Right atrium auricular region (tissue), 2 donors: ENCODE results near the gene C19orf33. TPM values are rescaled to one million over a fixed set of nuclear protein-coding genes. Genes with fewer than 3 reads are reported as not detected.

Source experiments
- DNase-seq: peaks from one replicate; pipeline ENCODE4 v3.0.0-alpha.2; 2019; ENCODE audit warnings: low spot score
- H3K27ac ChIP-seq, 2 donors: fragments of 200-600 bp; sonication (generic); 1 replicate in 1 of 2; 2 replicates in 1 of 2; pipeline ENCODE4 v1.5.1; 2016 to 2019
- H3K27me3 ChIP-seq, 2 donors: fragments of 200-600 bp; sonication (generic); one replicate each; pipeline versions ENCODE4 v1.5.1 to v1.6.0; 2017 to 2019
- H3K36me3 ChIP-seq: fragments of 200-600 bp; sonication (generic); one replicate; pipeline ENCODE4 v1.5.1; 2016
- H3K4me1 ChIP-seq, 2 donors: fragments of 200-600 bp; sonication (generic); one replicate each; pipeline versions ENCODE4 v1.5.1 to v1.6.0; 2017 to 2019
- H3K4me3 ChIP-seq, 2 donors: fragments of 200-600 bp; sonication (generic); 1 replicate in 1 of 2; 2 replicates in 1 of 2; pipeline ENCODE4 v1.5.1; 2017 to 2019; ENCODE audit warnings: mild to moderate bottlenecking in 1 of 2, moderate library complexity in 1 of 2
- H3K9me3 ChIP-seq, 2 donors: fragments of 200-600 bp; sonication (generic); one replicate each; pipeline ENCODE4 v1.5.1; 2019
- CTCF ChIP-seq, 2 donors: fragments of 200-600 bp; sonication (generic); IDR thresholded peaks; one replicate each; pipeline ENCODE4 v1.5.1; 2019; ENCODE audit warnings: antibody characterized with exemption in 2 of 2
- total RNA-seq, 2 donors: library from RNA; depleted of rRNA; stranded (reverse); fragments of >200 nt; gene quantifications; one replicate each; pipeline ENCODE4 v1.1.0, GENCODE V29; 2016

The C19orf33 gene
- total RNA-seq, 2 donors from 2014 or later: 18.9 to 48.6 TPM

DNA sequence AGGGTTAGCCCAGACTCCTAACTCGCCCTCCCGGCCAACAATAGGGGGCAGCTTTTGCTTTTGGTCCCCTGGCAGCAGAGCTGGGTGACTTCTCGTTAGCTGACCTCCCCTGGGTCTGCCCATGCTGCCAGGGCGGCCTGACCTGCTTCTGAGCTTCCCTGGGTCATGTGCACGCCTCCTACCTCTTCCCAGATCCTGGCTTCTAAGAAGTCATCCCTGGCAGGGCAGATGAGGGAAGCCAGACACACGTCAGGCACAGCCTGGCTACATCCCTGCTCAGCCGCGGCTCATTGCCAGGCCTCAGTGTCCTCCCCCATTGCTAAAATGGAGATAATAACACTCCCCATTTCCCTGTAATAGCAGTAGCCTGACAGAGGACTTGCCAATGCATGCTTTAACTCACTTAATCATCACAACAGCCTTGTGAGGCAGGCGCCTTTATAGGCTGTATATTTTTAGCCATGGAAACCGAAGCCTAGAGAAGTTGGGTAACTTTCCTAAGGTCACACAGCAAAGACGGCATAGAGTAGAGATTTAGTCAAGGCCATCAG lies 17.7 kb downstream of the C19orf33 start:
- no peak overlapping the region for H3K4me3 ChIP-seq
- H3K4me1 ChIP-seq: peaks cover 0 to 39% of the 10 kb centered on the region in 2 donors
- H3K27ac ChIP-seq: peak overlapping the region; percentile 15 to 79

GRCh38 chr19:38323291-38323690 lies 19.2 kb downstream of the C19orf33 start:
- no peaks in the 10 kb centered on the region for H3K27me3 ChIP-seq
- H3K36me3 ChIP-seq: peaks cover 8% of the 10 kb centered on the region
- DNase-seq: no peak
- no peak overlapping the region for H3K4me3 ChIP-seq
- no peak for TF ChIP-seq CTCF (IDR thresholded peaks at IDR 0.05)
- H3K4me1 ChIP-seq: peaks cover 0 to 37% of the 10 kb centered on the region in 2 donors
- no peaks in the 10 kb centered on the region for H3K9me3 ChIP-seq
- H3K27ac ChIP-seq: no peak overlapping the region

More for the DNA sequence above, 17.7 kb downstream of the C19orf33 start:
- H3K36me3 ChIP-seq: peaks cover under 1% of the 10 kb centered on the region
- DNase-seq: peak; percentile 68
- H3K9me3 ChIP-seq: no peaks in the 10 kb centered on the region
- no peaks in the 10 kb centered on the region for H3K27me3 ChIP-seq
- no peak for TF ChIP-seq CTCF (IDR thresholded peaks at IDR 0.05)

DNA sequence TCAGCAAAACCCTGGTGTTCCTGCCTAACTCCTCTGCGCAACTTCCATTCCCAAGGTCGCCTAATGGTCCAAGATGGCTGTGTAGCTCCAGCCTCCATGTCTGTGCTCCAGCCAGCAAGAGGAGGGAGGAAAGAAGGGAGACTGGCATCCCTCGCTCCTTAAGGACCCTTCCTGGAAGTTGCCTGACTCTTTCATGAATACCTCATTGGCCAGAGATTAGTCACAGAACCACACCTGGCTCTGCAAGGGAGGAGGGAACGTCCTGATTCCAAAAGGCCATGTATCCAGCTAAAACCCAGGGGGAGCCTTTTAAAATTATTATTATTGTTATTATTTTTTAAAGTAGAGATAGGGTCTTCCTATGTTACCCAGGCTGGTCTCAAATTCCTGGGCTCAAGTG lies 20.4 kb downstream of the C19orf33 start:
- Histone ChIP-seq H3K9me3 (no peaks in the 10 kb centered on the region), H3K4me3 (no peak overlapping the region), H3K27ac (no peak overlapping the region), H3K27me3 (no peaks in the 10 kb centered on the region), H3K36me3 (peaks cover 8% of the 10 kb centered on the region), H3K4me1 (peaks cover 0 to 26% of the 10 kb centered on the region in 2 donors)
- no peak for DNase-seq
- no peak for TF ChIP-seq CTCF (IDR thresholded peaks at IDR 0.05)

DNA sequence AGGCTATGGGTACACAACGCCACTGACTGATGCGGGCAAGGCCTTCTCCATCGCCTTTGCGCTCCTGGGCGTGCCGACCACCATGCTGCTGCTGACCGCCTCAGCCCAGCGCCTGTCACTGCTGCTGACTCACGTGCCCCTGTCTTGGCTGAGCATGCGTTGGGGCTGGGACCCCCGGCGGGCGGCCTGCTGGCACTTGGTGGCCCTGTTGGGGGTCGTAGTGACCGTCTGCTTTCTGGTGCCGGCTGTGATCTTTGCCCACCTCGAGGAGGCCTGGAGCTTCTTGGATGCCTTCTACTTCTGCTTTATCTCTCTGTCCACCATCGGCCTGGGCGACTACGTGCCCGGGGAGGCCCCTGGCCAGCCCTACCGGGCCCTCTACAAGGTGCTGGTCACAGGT lies 22.5 kb downstream of the C19orf33 start:
- TF ChIP-seq CTCF (IDR thresholded peaks at IDR 0.05): no peak
- DNase-seq: no peak
- Histone ChIP-seq H3K4me3 (no peak overlapping the region), H3K4me1 (peaks cover 0 to 7% of the 10 kb centered on the region in 2 donors), H3K36me3 (peaks cover 8% of the 10 kb centered on the region), H3K9me3 (no peaks in the 10 kb centered on the region), H3K27ac (no peak overlapping the region), H3K27me3 (no peaks in the 10 kb centered on the region)

DNA sequence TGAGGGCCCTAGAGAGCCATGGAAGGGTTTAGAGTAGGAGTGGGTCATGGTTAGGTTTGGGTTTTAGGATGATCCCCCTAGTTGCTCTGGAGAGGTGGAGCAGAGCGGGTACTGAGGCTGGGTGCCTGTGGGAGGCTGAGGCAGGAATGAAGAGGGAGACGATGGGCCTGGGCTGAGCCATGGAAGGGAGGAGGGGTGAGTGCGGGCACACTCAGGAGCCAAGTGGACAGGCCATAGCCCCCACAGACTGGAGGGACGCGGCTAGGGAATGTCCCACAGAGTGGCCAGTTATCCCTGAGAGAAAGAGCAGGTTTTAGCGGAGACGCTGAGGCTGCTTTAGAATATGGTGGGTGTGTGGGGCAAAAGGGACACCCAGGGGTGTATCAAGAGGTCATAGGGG lies 25.6 kb downstream of the C19orf33 start:
- Histone ChIP-seq H3K4me3 (no peak overlapping the region), H3K4me1 (no peaks in the 10 kb centered on the region), H3K27ac (no peak overlapping the region), H3K9me3 (no peaks in the 10 kb centered on the region), H3K36me3 (peaks cover 8% of the 10 kb centered on the region), H3K27me3 (no peaks in the 10 kb centered on the region)
- no peak for DNase-seq
- TF ChIP-seq CTCF (IDR thresholded peaks at IDR 0.05): no peak

- no peak overlapping the region for H3K27ac ChIP-seq
- TF ChIP-seq CTCF (IDR thresholded peaks at IDR 0.05): no peak
- peaks cover 0 to 5% of the 10 kb centered on the region in 2 donors for H3K4me1 ChIP-seq
- H3K27me3 ChIP-seq: no peaks in the 10 kb centered on the region
- peaks cover 7% of the 10 kb centered on the region for H3K36me3 ChIP-seq
- DNase-seq: no peak
- H3K9me3 ChIP-seq: no peaks in the 10 kb centered on the region
- no peak overlapping the region for H3K4me3 ChIP-seq
Measured at GRCh38 chr19:38331728-38332127, 27.7 kb downstream of the C19orf33 start.
